ENCODE measurements around the gene HOXD3. TPM values are rescaled to one million over a fixed set of nuclear protein-coding genes. Genes with fewer than 3 reads are reported as not detected.

HOXD3 gene
- total RNA-seq, 2 donors from 2014 or later = not detected

- peaks cover 69% of the 10 kb centered on the region for H3K27me3 Mint-ChIP-seq
- H3K4me3 Mint-ChIP-seq = no peak overlapping the region
- H3K27ac Mint-ChIP-seq = no peak overlapping the region
- no peak for ATAC-seq (replicated peaks)
- H3K9me3 Mint-ChIP-seq = no peaks in the 10 kb centered on the region
- H3K36me3 Mint-ChIP-seq (ENCODE audit: low read depth) = no peaks in the 10 kb centered on the region
- no peaks in the 10 kb centered on the region for H3K4me1 Mint-ChIP-seq
Observed at GRCh38 chr2:176178038-176178756, 21.1 kb downstream of the HOXD3 start.

- H3K36me3 Mint-ChIP-seq (ENCODE audit: low read depth) = no peaks in the 10 kb centered on the region
- ATAC-seq (replicated peaks) = no peak
- H3K27me3 Mint-ChIP-seq = peaks cover 70% of the 10 kb centered on the region
- H3K9me3 Mint-ChIP-seq = no peaks in the 10 kb centered on the region
- H3K4me3 Mint-ChIP-seq = no peak overlapping the region
- no peak overlapping the region for H3K27ac Mint-ChIP-seq
- H3K4me1 Mint-ChIP-seq = no peaks in the 10 kb centered on the region
Observed at GRCh38 chr2:176178757-176179295, 21.7 kb downstream of the HOXD3 start.

GRCh38 chr2:176181551-176181950, 24.4 kb downstream of the HOXD3 start:
- ATAC-seq (replicated peaks) = no peak
- Mint-ChIP-seq H3K27ac (no peak overlapping the region), H3K4me3 (no peak overlapping the region)

GRCh38 chr2:176182671-176183070, 25.6 kb downstream of the HOXD3 start:
- no peak overlapping the region for H3K4me3 Mint-ChIP-seq
- no peak overlapping the region for H3K27ac Mint-ChIP-seq
- H3K36me3 Mint-ChIP-seq (ENCODE audit: low read depth) = peaks cover under 1% of the 10 kb centered on the region
- peaks cover 65% of the 10 kb centered on the region for H3K27me3 Mint-ChIP-seq
- H3K9me3 Mint-ChIP-seq = no peaks in the 10 kb centered on the region
- H3K4me1 Mint-ChIP-seq = peaks cover 6% of the 10 kb centered on the region
- ATAC-seq (replicated peaks) = no peak

More at GRCh38 chr2:176181551-176181950, 24.4 kb downstream of the HOXD3 start:
- Mint-ChIP-seq H3K27me3 (peaks cover 66% of the 10 kb centered on the region), H3K9me3 (no peaks in the 10 kb centered on the region), H3K36me3 (ENCODE audit: low read depth) (no peaks in the 10 kb centered on the region), H3K4me1 (no peaks in the 10 kb centered on the region)

- no peak overlapping the region for H3K4me3 Mint-ChIP-seq
- H3K9me3 Mint-ChIP-seq = no peaks in the 10 kb centered on the region
- no peak for ATAC-seq (replicated peaks)
- peaks cover 10% of the 10 kb centered on the region for H3K4me1 Mint-ChIP-seq
- peaks cover 60% of the 10 kb centered on the region for H3K27me3 Mint-ChIP-seq
- H3K27ac Mint-ChIP-seq = no peak overlapping the region
- peaks cover 5% of the 10 kb centered on the region for H3K36me3 Mint-ChIP-seq (ENCODE audit: low read depth)
Observed at GRCh38 chr2:176184749-176185148, 27.6 kb downstream of the HOXD3 start.

GRCh38 chr2:176186024-176186423, 28.9 kb downstream of the HOXD3 start:
- peaks cover 59% of the 10 kb centered on the region for H3K27me3 Mint-ChIP-seq
- no peak overlapping the region for H3K4me3 Mint-ChIP-seq
- H3K4me1 Mint-ChIP-seq = peaks cover 10% of the 10 kb centered on the region
- H3K27ac Mint-ChIP-seq = no peak overlapping the region
- H3K36me3 Mint-ChIP-seq (ENCODE audit: low read depth) = peaks cover 5% of the 10 kb centered on the region
- no peaks in the 10 kb centered on the region for H3K9me3 Mint-ChIP-seq
- no peak for ATAC-seq (replicated peaks)

GRCh38 chr2:176187200-176187898, 30.2 kb downstream of the HOXD3 start:
- Mint-ChIP-seq H3K27ac (no peak overlapping the region), H3K27me3 (peaks cover 62% of the 10 kb centered on the region), H3K4me3 (peak overlapping the region; percentile 83), H3K36me3 (ENCODE audit: low read depth) (peaks cover 5% of the 10 kb centered on the region), H3K9me3 (no peaks in the 10 kb centered on the region), H3K4me1 (peaks cover 10% of the 10 kb centered on the region)
- ATAC-seq (replicated peaks) = no peak

GRCh38 chr2:176187899-176188773, 31.0 kb downstream of the HOXD3 start, which contains the start of gene HOXD1:
TSS of gene HOXD1 (plus strand) at chr2:176188668. CDS start at chr2:176188802, 134 bp downstream.
- Mint-ChIP-seq H3K27me3 (peaks cover 65% of the 10 kb centered on the region), H3K9me3 (no peaks in the 10 kb centered on the region), H3K4me1 (peaks cover 10% of the 10 kb centered on the region), H3K4me3 (peak within 1 kb of the TSS; percentile 83), H3K36me3 (ENCODE audit: low read depth) (peaks cover 5% of the 10 kb centered on the region), H3K27ac (no peak within 1 kb of the TSS)
- ATAC-seq (replicated peaks) = peak; percentile 46

- peaks cover 5% of the 10 kb centered on the region for H3K36me3 Mint-ChIP-seq (ENCODE audit: low read depth)
- peaks cover 65% of the 10 kb centered on the region for H3K27me3 Mint-ChIP-seq
- no peaks in the 10 kb centered on the region for H3K9me3 Mint-ChIP-seq
- H3K4me1 Mint-ChIP-seq = peaks cover 10% of the 10 kb centered on the region
- ATAC-seq (replicated peaks) = no peak
- peak overlapping the region; percentile 83 for H3K4me3 Mint-ChIP-seq
- no peak overlapping the region for H3K27ac Mint-ChIP-seq
Observed at GRCh38 chr2:176188774-176189680, 31.9 kb downstream of the HOXD3 start.

GRCh38 chr2:176189681-176190641, 32.9 kb downstream of the HOXD3 start:
- Mint-ChIP-seq H3K9me3 (no peaks in the 10 kb centered on the region), H3K4me3 (peak overlapping the region; percentile 56), H3K27ac (no peak overlapping the region), H3K36me3 (ENCODE audit: low read depth) (peaks cover 5% of the 10 kb centered on the region), H3K4me1 (peaks cover 10% of the 10 kb centered on the region), H3K27me3 (peaks cover 67% of the 10 kb centered on the region)
- ATAC-seq (replicated peaks) = no peak

- Mint-ChIP-seq H3K9me3 (no peaks in the 10 kb centered on the region), H3K4me1 (peaks cover 8% of the 10 kb centered on the region), H3K4me3 (no peak overlapping the region), H3K27ac (no peak overlapping the region), H3K36me3 (ENCODE audit: low read depth) (peaks cover 5% of the 10 kb centered on the region), H3K27me3 (peaks cover 60% of the 10 kb centered on the region)
- ATAC-seq (replicated peaks) = no peak
Observed at GRCh38 chr2:176192351-176192750, 35.2 kb downstream of the HOXD3 start.

GRCh38 chr2:176193048-176193447, 35.9 kb downstream of the HOXD3 start:
- Mint-ChIP-seq H3K9me3 (no peaks in the 10 kb centered on the region), H3K27me3 (peaks cover 58% of the 10 kb centered on the region), H3K4me3 (no peak overlapping the region), H3K27ac (no peak overlapping the region), H3K36me3 (ENCODE audit: low read depth) (peaks cover under 1% of the 10 kb centered on the region), H3K4me1 (peaks cover under 1% of the 10 kb centered on the region)
- ATAC-seq (replicated peaks) = no peak

All from activated T-helper 17 cell treated with anti-CD3 and anti-CD28 coated beads, Interleukin-2, amount 50 U/mL, for 72 hours (primary cell).